ENCODE results near the gene TGM5. TPM values are rescaled to one million over a fixed set of nuclear protein-coding genes. Genes with fewer than 3 reads are reported as not detected.

TGM5 gene
- total RNA-seq, 1 experiment from 2014 or later: not detected

DNA sequence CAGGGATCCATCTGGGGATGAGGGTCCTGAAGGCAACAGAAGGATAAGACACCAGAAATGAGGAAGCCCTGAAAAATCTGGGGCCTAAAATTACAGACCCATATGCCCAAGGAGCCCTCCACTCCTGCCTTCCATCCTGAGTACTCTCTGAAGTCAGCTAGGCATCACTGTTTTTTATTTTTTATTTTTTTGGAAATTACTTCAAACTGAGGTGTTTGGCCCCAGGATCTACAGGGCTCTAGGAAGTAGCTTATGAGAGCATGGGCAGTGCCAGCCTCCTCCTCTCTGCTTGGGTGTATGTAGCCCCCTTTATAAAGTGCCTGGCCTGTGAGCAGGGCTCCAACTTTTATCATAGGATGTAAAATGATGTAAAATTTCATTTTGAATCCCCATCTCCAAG, 53.8 kb downstream of the TGM5 start:
- no peak overlapping the region for H3K4me3 ChIP-seq (ENCODE audit: low read length)
- no peaks in the 10 kb centered on the region for H3K4me1 ChIP-seq (ENCODE audit: low read length)
- H3K4me2 ChIP-seq (ENCODE audit: low read depth, low read length, poor library complexity, severe bottlenecking): no peak overlapping the region
- H3K36me3 ChIP-seq (ENCODE audit: insufficient read depth, low read length): no peaks in the 10 kb centered on the region
- no peak for DNase-seq
- no peak overlapping the region for H2AFZ ChIP-seq (ENCODE audit: low read length)
- H3K9ac ChIP-seq (ENCODE audit: low read length): no peak overlapping the region
- no peaks in the 10 kb centered on the region for H3K27me3 ChIP-seq (ENCODE audit: low read length)
- no peaks in the 10 kb centered on the region for H4K20me1 ChIP-seq (ENCODE audit: insufficient read depth, low read depth, low read length)
- H3K9me3 ChIP-seq (ENCODE audit: low read length): no peaks in the 10 kb centered on the region
- H3K9me2 ChIP-seq (replicated peaks; ENCODE audit: insufficient read depth, low read length): no peaks in the 10 kb centered on the region
- no peak overlapping the region for H3K27ac ChIP-seq (ENCODE audit: low read length)
- no peaks in the 10 kb centered on the region for H3K79me2 ChIP-seq (ENCODE audit: low read length)

- no peak overlapping the region for H3K4me2 ChIP-seq (ENCODE audit: low read depth, low read length, poor library complexity, severe bottlenecking)
- no peaks in the 10 kb centered on the region for H3K4me1 ChIP-seq (ENCODE audit: low read length)
- no peak overlapping the region for H3K9ac ChIP-seq (ENCODE audit: low read length)
- no peak overlapping the region for H2AFZ ChIP-seq (ENCODE audit: low read length)
- H3K4me3 ChIP-seq (ENCODE audit: low read length): no peak overlapping the region
- H3K36me3 ChIP-seq (ENCODE audit: insufficient read depth, low read length): no peaks in the 10 kb centered on the region
- no peaks in the 10 kb centered on the region for H4K20me1 ChIP-seq (ENCODE audit: insufficient read depth, low read depth, low read length)
- no peaks in the 10 kb centered on the region for H3K79me2 ChIP-seq (ENCODE audit: low read length)
- no peak for DNase-seq
- no peak overlapping the region for H3K27ac ChIP-seq (ENCODE audit: low read length)
- H3K9me3 ChIP-seq (ENCODE audit: low read length): no peaks in the 10 kb centered on the region
- no peaks in the 10 kb centered on the region for H3K27me3 ChIP-seq (ENCODE audit: low read length)
- no peaks in the 10 kb centered on the region for H3K9me2 ChIP-seq (replicated peaks; ENCODE audit: insufficient read depth, low read length)
Observed at GRCh38 chr15:43212299-43212698, 54.4 kb downstream of the TGM5 start.

GRCh38 chr15:43211224-43211735, 55.4 kb downstream of the TGM5 start:
- H3K9ac ChIP-seq (ENCODE audit: low read length): no peak overlapping the region
- no peaks in the 10 kb centered on the region for H3K79me2 ChIP-seq (ENCODE audit: low read length)
- H2AFZ ChIP-seq (ENCODE audit: low read length): no peak overlapping the region
- H3K9me2 ChIP-seq (replicated peaks; ENCODE audit: insufficient read depth, low read length): no peaks in the 10 kb centered on the region
- DNase-seq: no peak
- H3K9me3 ChIP-seq (ENCODE audit: low read length): no peaks in the 10 kb centered on the region
- no peak overlapping the region for H3K4me2 ChIP-seq (ENCODE audit: low read depth, low read length, poor library complexity, severe bottlenecking)
- H3K36me3 ChIP-seq (ENCODE audit: insufficient read depth, low read length): no peaks in the 10 kb centered on the region
- H3K27me3 ChIP-seq (ENCODE audit: low read length): no peaks in the 10 kb centered on the region
- no peak overlapping the region for H3K27ac ChIP-seq (ENCODE audit: low read length)
- no peak overlapping the region for H3K4me3 ChIP-seq (ENCODE audit: low read length)
- no peaks in the 10 kb centered on the region for H3K4me1 ChIP-seq (ENCODE audit: low read length)
- no peaks in the 10 kb centered on the region for H4K20me1 ChIP-seq (ENCODE audit: insufficient read depth, low read depth, low read length)

GRCh38 chr15:43210807-43211206, 55.9 kb downstream of the TGM5 start:
- Histone ChIP-seq H3K9ac (ENCODE audit: low read length) (no peak overlapping the region), H3K27me3 (ENCODE audit: low read length) (no peaks in the 10 kb centered on the region), H3K9me2 (replicated peaks; ENCODE audit: insufficient read depth, low read length) (no peaks in the 10 kb centered on the region), H3K4me1 (ENCODE audit: low read length) (no peaks in the 10 kb centered on the region), H3K36me3 (ENCODE audit: insufficient read depth, low read length) (no peaks in the 10 kb centered on the region), H3K4me2 (ENCODE audit: low read depth, low read length, poor library complexity, severe bottlenecking) (no peak overlapping the region), H3K79me2 (ENCODE audit: low read length) (no peaks in the 10 kb centered on the region), H3K4me3 (ENCODE audit: low read length) (no peak overlapping the region), H3K9me3 (ENCODE audit: low read length) (no peaks in the 10 kb centered on the region), H3K27ac (ENCODE audit: low read length) (no peak overlapping the region), H4K20me1 (ENCODE audit: insufficient read depth, low read depth, low read length) (no peaks in the 10 kb centered on the region), H2AFZ (ENCODE audit: low read length) (no peak overlapping the region)
- DNase-seq: no peak

- DNase-seq: no peak
- H3K79me2 ChIP-seq (ENCODE audit: low read length): no peaks in the 10 kb centered on the region
- H3K4me2 ChIP-seq (ENCODE audit: low read depth, low read length, poor library complexity, severe bottlenecking): no peak overlapping the region
- no peaks in the 10 kb centered on the region for H3K9me3 ChIP-seq (ENCODE audit: low read length)
- no peak overlapping the region for H3K4me3 ChIP-seq (ENCODE audit: low read length)
- no peaks in the 10 kb centered on the region for H3K27me3 ChIP-seq (ENCODE audit: low read length)
- H3K9ac ChIP-seq (ENCODE audit: low read length): no peak overlapping the region
- no peak overlapping the region for H2AFZ ChIP-seq (ENCODE audit: low read length)
- no peaks in the 10 kb centered on the region for H3K4me1 ChIP-seq (ENCODE audit: low read length)
- no peaks in the 10 kb centered on the region for H4K20me1 ChIP-seq (ENCODE audit: insufficient read depth, low read depth, low read length)
- no peak overlapping the region for H3K27ac ChIP-seq (ENCODE audit: low read length)
- H3K9me2 ChIP-seq (replicated peaks; ENCODE audit: insufficient read depth, low read length): no peaks in the 10 kb centered on the region
- no peaks in the 10 kb centered on the region for H3K36me3 ChIP-seq (ENCODE audit: insufficient read depth, low read length)
Observed at GRCh38 chr15:43210172-43210745, 56.5 kb downstream of the TGM5 start.

- no peaks in the 10 kb centered on the region for H3K9me2 ChIP-seq (replicated peaks; ENCODE audit: insufficient read depth, low read length)
- no peaks in the 10 kb centered on the region for H3K36me3 ChIP-seq (ENCODE audit: insufficient read depth, low read length)
- no peak overlapping the region for H3K4me3 ChIP-seq (ENCODE audit: low read length)
- no peaks in the 10 kb centered on the region for H4K20me1 ChIP-seq (ENCODE audit: insufficient read depth, low read depth, low read length)
- H3K9me3 ChIP-seq (ENCODE audit: low read length): no peaks in the 10 kb centered on the region
- no peak overlapping the region for H3K9ac ChIP-seq (ENCODE audit: low read length)
- H3K4me2 ChIP-seq (ENCODE audit: low read depth, low read length, poor library complexity, severe bottlenecking): no peak overlapping the region
- H3K79me2 ChIP-seq (ENCODE audit: low read length): no peaks in the 10 kb centered on the region
- no peak for DNase-seq
- H2AFZ ChIP-seq (ENCODE audit: low read length): no peak overlapping the region
- 0 out of 2 replicates have a peak, but pooled peaks cover under 1% of the 10 kb centered on the region for H3K4me1 ChIP-seq (ENCODE audit: low read length)
- no peak overlapping the region for H3K27ac ChIP-seq (ENCODE audit: low read length)
- no peaks in the 10 kb centered on the region for H3K27me3 ChIP-seq (ENCODE audit: low read length)
Observed at GRCh38 chr15:43209059-43209824, 57.5 kb downstream of the TGM5 start.

- H3K36me3 ChIP-seq (ENCODE audit: insufficient read depth, low read length): no peaks in the 10 kb centered on the region
- no peak overlapping the region for H3K4me3 ChIP-seq (ENCODE audit: low read length)
- H2AFZ ChIP-seq (ENCODE audit: low read length): no peak overlapping the region
- H3K4me2 ChIP-seq (ENCODE audit: low read depth, low read length, poor library complexity, severe bottlenecking): no peak overlapping the region
- H4K20me1 ChIP-seq (ENCODE audit: insufficient read depth, low read depth, low read length): no peaks in the 10 kb centered on the region
- no peaks in the 10 kb centered on the region for H3K79me2 ChIP-seq (ENCODE audit: low read length)
- DNase-seq: no peak
- H3K9me2 ChIP-seq (replicated peaks; ENCODE audit: insufficient read depth, low read length): no peaks in the 10 kb centered on the region
- H3K9ac ChIP-seq (ENCODE audit: low read length): no peak overlapping the region
- H3K4me1 ChIP-seq (ENCODE audit: low read length): 0 out of 2 replicates have a peak, but pooled peaks cover 2% of the 10 kb centered on the region
- H3K27ac ChIP-seq (ENCODE audit: low read length): no peak overlapping the region
- H3K9me3 ChIP-seq (ENCODE audit: low read length): no peaks in the 10 kb centered on the region
- no peaks in the 10 kb centered on the region for H3K27me3 ChIP-seq (ENCODE audit: low read length)
Observed at GRCh38 chr15:43208052-43209002, 58.4 kb downstream of the TGM5 start.

- Histone ChIP-seq H3K9me3 (ENCODE audit: low read length) (no peaks in the 10 kb centered on the region), H3K4me1 (ENCODE audit: low read length) (0 out of 2 replicates have a peak, but pooled peaks cover 2% of the 10 kb centered on the region), H4K20me1 (ENCODE audit: insufficient read depth, low read depth, low read length) (no peaks in the 10 kb centered on the region), H3K4me2 (ENCODE audit: low read depth, low read length, poor library complexity, severe bottlenecking) (no peak overlapping the region), H3K27me3 (ENCODE audit: low read length) (no peaks in the 10 kb centered on the region), H2AFZ (ENCODE audit: low read length) (no peak overlapping the region), H3K36me3 (ENCODE audit: insufficient read depth, low read length) (no peaks in the 10 kb centered on the region), H3K79me2 (ENCODE audit: low read length) (no peaks in the 10 kb centered on the region), H3K9me2 (replicated peaks; ENCODE audit: insufficient read depth, low read length) (no peaks in the 10 kb centered on the region), H3K27ac (ENCODE audit: low read length) (no peak overlapping the region), H3K9ac (ENCODE audit: low read length) (no peak overlapping the region), H3K4me3 (ENCODE audit: low read length) (no peak overlapping the region)
- DNase-seq: no peak
Observed at GRCh38 chr15:43207024-43207423, 59.7 kb downstream of the TGM5 start.

Measured in Karpas-422 (cell line).